NAMALWA (cell line): ENCODE results near the gene ZDHHC7.

Source experiments
- DNase-seq: peaks from one replicate; pipeline ENCODE4 v3.0.0-alpha.2; 2015; ENCODE audit warnings: low spot score

Gene ZDHHC7

GRCh38 chr16:84964386-84965128 lies 46.8 kb downstream of the ZDHHC7 start:
- no peak for DNase-seq

- no peak for DNase-seq
Measured at GRCh38 chr16:84963066-84963465, 48.3 kb downstream of the ZDHHC7 start.

- DNase-seq, result no peak
Measured at GRCh38 chr16:84960942-84961341, 50.4 kb downstream of the ZDHHC7 start.

GRCh38 chr16:84959784-84960417 lies 51.4 kb downstream of the ZDHHC7 start:
- DNase-seq, result no peak

GRCh38 chr16:84959045-84959576 lies 52.2 kb downstream of the ZDHHC7 start:
- DNase-seq, result peak; percentile 60

- DNase-seq, result no peak
Measured at GRCh38 chr16:84957792-84958191, 53.5 kb downstream of the ZDHHC7 start.

GRCh38 chr16:84957192-84957591 lies 54.1 kb downstream of the ZDHHC7 start:
- no peak for DNase-seq

- no peak for DNase-seq
Measured at GRCh38 chr16:84955427-84955826, 55.9 kb downstream of the ZDHHC7 start.

GRCh38 chr16:84953190-84953746 lies 58.1 kb downstream of the ZDHHC7 start:
- no peak for DNase-seq

- peak; percentile 87 for DNase-seq
Measured at GRCh38 chr16:84952335-84953189, 58.8 kb downstream of the ZDHHC7 start.

- peak; percentile 57 for DNase-seq
Measured at GRCh38 chr16:84950906-84951305, 60.4 kb downstream of the ZDHHC7 start.

- DNase-seq, result no peak
Measured at GRCh38 chr16:84949772-84950436, 61.4 kb downstream of the ZDHHC7 start.

- DNase-seq, result no peak
Measured at GRCh38 chr16:84948851-84949610, 62.3 kb downstream of the ZDHHC7 start.

GRCh38 chr16:84947996-84948850 lies 63.1 kb downstream of the ZDHHC7 start:
- no peak for DNase-seq

GRCh38 chr16:84947022-84947421 lies 64.3 kb downstream of the ZDHHC7 start:
- DNase-seq, result no peak

GRCh38 chr16:84943620-84944019 lies 67.7 kb downstream of the ZDHHC7 start:
- DNase-seq, result no peak

- DNase-seq, result no peak
Measured at GRCh38 chr16:84942786-84943185, 68.5 kb downstream of the ZDHHC7 start.

GRCh38 chr16:84941921-84942320 lies 69.4 kb downstream of the ZDHHC7 start:
- no peak for DNase-seq

GRCh38 chr16:84940670-84941551 lies 70.4 kb downstream of the ZDHHC7 start:
- no peak for DNase-seq
